GM21529 (cell line): ENCODE results near the gene HPS3.

Source experiments
- ATAC-seq: cut with Tn5 transposase; IDR thresholded peaks from one replicate; pipeline ENCODE4 v1.9.1; 2021; ENCODE audit not compliant: unreplicated experiment

Gene HPS3

GRCh38 chr3:149120051-149120972, 9.1 kb upstream of the HPS3 start:
- peak; percentile 83 for ATAC-seq

DNA sequence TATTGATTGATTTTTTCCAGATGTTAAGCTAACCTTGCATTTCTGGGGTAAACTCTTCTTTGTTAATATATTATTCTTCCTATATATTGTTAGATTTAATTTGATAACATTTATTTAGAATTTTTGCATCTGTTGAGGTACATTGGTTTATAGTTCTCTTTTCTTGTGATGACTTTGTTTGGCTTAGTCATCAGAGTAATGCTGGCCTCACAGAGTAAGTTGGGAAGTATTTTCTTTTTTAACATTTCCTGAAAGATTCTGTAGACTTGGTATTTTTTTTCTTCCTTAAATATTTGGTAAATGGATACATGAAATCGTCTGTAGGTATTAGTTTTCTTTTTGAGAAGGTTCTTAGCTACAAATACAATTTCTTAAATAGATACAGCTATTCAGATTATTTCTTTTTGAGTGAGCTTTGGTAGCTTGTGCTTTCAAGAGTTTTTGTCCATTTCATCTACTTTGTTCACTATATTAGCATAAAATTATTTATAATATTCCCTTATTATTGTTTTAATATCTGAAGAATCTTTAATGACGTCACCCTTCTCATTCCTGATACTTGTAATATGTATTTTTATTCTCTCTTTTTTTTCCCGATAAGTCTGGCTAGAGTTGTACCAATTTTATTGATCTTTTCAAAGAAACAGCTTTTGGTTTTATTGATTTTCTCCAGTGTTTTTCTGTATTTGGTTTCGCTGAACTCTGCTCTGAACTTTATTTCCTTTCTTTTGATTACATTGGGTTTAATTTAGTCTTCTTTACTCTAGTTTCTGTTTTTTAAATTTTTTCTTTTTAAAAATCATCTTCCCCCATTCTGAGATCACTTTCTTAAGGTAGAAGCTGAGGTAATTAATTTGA, 6.5 kb upstream of the HPS3 start:
- no peak for ATAC-seq

DNA sequence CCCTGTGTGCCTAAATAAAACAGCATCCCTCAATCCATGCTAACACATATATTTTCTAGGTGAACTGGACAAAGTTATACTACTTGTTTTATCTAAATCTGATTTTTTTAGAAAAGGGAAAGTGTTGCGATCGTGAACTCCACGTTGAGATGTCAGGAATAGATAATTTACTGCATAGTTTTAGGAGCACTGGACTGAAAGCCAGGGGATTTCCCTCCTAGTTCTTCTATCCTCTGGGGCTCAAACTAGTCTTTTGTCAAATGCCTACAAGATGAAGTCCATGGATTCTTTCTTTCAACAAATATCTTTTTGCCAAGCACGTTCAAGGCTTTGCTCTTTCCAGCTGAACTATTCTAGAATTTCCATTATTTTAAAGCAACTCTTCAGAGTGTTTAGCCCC, 617 bp upstream of the HPS3 start:
- no peak for ATAC-seq

DNA sequence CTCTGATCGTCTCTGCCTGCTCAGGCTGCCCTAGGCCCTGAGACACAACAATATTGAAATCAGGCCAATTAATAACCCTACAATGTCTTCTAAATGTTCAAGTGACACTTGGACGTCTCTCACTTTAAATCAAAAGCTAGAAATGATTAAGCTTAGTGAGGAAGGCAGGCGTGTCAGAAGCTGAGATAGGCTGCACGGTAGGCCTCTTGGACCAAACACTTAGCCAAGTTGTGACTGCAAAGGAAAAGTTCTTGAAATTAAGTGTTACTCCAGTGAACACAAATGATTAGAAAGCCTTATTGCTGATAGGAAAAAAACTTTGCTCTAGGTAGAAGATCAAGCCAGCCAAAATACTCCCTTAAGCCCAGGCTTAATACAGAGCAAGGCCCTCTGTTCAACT, 2.2 kb downstream of the HPS3 start:
- ATAC-seq, result no peak

GRCh38 chr3:149134575-149134974, 5.1 kb downstream of the HPS3 start:
- no peak for ATAC-seq

GRCh38 chr3:149142682-149143081, 13.2 kb downstream of the HPS3 start:
- no peak for ATAC-seq

- ATAC-seq, result no peak
Observed at GRCh38 chr3:149145356-149145755, 15.9 kb downstream of the HPS3 start.

DNA sequence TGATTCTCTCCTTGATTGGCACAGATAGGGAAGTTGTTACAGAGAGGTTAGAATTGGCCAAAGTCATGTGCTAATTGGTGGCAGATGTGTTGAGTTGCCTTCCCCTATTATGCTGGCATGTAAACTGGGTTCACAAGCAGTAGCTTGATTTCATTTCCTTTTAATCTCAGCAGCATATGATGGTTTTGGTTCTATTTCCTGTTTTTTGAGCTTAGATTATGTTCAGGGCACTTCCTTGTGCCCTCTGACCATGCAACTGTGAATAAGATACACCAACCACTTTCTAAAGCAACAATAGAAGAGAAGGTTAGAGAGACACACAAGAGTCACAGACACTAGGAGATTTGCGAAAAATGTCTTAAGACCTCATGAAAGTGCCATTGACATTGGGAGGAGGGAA, 16.5 kb downstream of the HPS3 start:
- ATAC-seq, result peak; percentile 85

GRCh38 chr3:149150436-149150835, 21.0 kb downstream of the HPS3 start:
- ATAC-seq, result no peak

- ATAC-seq, result no peak
Observed at GRCh38 chr3:149151843-149152242, 22.4 kb downstream of the HPS3 start.

DNA sequence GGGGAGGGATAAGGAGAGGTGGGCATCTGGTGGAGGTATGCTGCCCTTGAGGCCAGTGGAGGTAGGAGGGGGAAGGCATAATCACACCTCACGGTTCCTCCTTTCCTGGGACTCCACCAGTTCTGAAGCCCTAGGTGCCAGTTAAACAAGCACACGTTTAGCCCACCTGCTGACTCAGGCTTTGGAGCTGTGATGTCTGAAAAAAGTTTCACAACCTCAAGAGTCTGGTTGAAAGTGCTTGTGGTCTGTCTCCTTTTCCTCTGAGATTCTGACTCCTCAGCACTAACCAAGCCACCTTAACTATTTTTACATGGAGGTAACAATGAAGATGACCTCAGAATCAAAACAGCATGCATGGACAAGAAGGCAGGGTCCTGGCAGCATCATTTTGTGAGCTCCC, 23.0 kb downstream of the HPS3 start:
- ATAC-seq, result peak; percentile 94

DNA sequence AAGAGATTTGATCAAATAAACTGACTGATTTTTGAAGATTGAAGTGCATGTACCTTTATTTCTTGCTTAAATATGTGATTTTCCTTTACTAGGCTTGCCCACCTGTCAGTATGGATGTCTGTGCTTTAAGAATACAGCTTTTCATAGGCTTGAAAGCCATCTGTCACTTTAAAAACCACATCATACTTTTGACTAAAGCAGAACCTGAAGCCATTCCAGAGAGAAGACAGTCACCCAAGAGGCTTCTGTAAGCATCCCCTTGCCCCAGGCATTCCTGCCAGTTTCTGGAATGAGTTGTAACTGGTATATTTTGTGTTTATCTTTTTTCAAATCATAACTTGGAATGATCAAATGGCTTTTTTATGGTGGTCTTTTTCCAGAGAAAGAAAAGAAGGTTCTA, 24.0 kb downstream of the HPS3 start:
- ATAC-seq, result no peak

DNA sequence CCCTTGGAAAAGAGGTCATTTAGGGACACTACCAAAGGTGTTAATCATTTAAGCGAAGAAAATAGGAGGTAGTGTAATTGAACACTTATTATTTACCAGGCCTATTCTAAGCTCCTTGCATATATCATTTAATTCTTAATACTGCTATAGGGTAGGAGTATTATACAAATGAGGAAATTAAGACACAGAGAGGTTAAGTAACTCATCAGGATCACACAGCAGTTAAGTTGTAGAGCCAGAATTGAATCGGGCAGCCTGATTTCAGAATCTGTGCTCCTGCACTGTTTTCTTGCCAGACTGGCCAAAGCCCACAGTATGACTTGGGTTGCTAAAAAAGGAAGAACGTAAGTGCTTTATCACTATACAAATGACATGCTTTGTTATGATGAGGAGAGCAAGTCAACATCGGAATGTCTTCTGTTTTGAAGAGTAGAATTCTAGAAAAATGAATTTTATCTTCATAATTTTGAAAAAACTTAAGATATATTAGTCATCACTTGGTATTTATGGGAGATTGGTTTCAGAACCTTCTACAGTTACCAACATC, 31.4 kb downstream of the HPS3 start:
- ATAC-seq, result no peak

GRCh38 chr3:149162007-149162406, 32.6 kb downstream of the HPS3 start:
- ATAC-seq, result no peak

- no peak for ATAC-seq
Observed at GRCh38 chr3:149163066-149163465, 33.6 kb downstream of the HPS3 start.

- no peak for ATAC-seq
Observed at GRCh38 chr3:149167898-149168297, 38.5 kb downstream of the HPS3 start.

DNA sequence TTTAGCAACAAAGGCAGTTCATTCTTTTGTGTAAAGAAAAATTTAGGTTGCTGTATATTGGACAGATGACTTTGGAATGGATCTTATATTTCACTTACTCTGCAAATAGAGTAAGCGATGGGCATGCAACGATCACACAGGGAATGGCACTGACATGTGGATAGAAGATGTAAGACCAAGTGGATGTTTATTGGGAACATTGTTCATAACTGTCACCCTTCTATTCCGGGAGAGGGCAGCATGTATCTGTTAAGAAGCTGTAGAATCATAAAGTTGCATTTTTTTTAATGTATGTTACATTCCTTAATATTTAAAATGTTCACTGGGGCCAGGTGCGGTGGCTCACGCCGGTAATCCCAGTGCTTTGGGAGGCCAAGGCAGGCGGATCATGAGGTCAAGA, 41.2 kb downstream of the HPS3 start:
- ATAC-seq, result no peak

GRCh38 chr3:149174901-149175300, 45.5 kb downstream of the HPS3 start:
- ATAC-seq, result peak; percentile 97

DNA sequence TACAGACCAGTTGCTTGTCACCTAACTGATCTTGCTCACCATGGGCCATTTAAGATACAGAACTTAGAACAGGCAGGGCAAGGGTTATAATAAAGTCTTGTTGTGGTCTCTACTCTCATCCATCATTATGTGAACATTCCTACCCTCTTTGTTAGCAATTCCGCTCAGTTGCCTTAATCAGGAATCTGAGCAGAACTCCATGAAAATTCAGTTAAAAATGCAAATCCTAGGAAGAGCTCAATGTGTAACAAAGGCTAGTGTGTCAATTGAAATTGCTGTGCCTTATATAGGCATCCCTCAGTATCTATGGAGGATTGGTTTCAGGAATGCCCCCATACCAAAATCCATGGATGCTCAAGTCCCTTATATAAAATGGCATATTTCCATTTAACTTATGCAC, 47.7 kb downstream of the HPS3 start:
- no peak for ATAC-seq

DNA sequence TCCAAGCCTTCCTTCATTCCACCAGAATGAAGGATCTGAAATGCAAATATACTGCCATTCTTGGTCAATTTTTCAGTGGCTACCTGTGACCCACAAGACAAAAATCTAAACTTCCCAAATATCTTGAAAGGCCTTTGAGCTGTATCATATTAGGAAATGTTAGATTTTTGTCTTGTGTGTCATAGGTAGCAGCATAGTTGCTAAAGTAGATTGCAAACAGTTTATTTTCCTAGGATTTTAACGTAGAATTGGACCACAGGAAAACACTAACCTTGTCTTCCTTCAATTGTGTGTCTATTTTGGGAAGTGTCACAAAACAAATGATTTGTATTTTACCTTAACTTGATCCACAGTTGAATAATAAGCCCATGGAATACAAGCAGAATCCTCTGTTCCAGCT, 49.8 kb downstream of the HPS3 start:
- no peak for ATAC-seq

DNA sequence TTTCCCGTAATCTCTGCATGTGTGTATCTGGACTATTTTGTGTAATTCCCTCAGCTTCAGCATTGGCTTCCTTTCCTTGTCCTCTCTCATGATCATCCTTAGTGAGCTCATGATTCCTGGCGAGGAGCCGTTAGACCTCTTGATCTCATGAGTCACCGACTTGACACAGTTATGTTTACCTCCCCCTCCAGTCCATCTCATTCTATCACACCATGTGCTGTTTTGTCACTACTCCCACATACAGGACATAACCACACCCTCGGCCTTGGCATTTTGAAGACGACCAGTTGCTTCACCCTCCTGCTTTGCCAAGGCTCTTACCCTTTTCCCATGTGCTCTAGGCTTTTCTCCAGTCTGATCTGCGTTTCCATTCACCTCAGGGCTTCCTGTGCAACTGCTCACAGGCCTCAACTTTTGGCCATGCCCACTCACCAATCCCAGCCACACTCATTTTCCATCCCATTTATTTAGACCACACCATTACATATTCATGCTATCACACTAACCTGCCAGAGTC, 50.7 kb downstream of the HPS3 start:
- ATAC-seq, result no peak

- ATAC-seq, result no peak
Observed at GRCh38 chr3:149181182-149181581, 51.7 kb downstream of the HPS3 start.
